KMS-11 (cell line): Measurements from ENCODE around the gene LRRC56.
"Not testable (repeated sequence)": the region's sequence is repeated elsewhere in the genome, so short reads cannot be mapped to it uniquely, and the experiment has no call there.

ENCODE experiments used
- H2AFZ ChIP-seq: fragments of 200-600 bp; sonication (generic); 2 replicates; pipeline ENCODE4 v1.6.1; 2016; ENCODE audit warnings: antibody characterized with exemption, mixed run types, low read depth
- H3K27ac ChIP-seq: fragments of 200-600 bp; sonication (generic); 2 replicates; pipeline ENCODE4 v1.6.1; 2016; ENCODE audit warnings: mild to moderate bottlenecking, mixed run types
- H3K27me3 ChIP-seq: fragments of 200-600 bp; sonication (generic); 2 replicates; pipeline ENCODE4 v1.6.1; 2017; ENCODE audit warnings: mild to moderate bottlenecking, low read depth, mixed run types, moderate library complexity; ENCODE audit not compliant: insufficient read depth
- H3K36me3 ChIP-seq: fragments of 200-600 bp; sonication (generic); 2 replicates; pipeline ENCODE4 v1.6.1; 2017; ENCODE audit warnings: mild to moderate bottlenecking, mixed run types; ENCODE audit not compliant: insufficient read depth
- H3K4me1 ChIP-seq: fragments of 200-600 bp; sonication (generic); 2 replicates; pipeline ENCODE4 v1.6.1; 2016; ENCODE audit warnings: mild to moderate bottlenecking, low read depth, mixed run types; ENCODE audit not compliant: poor library complexity, severe bottlenecking
- H3K4me2 ChIP-seq: fragments of 200-600 bp; sonication (generic); 2 replicates; pipeline ENCODE4 v1.7.0; 2016; ENCODE audit warnings: mild to moderate bottlenecking, mixed run types
- H3K4me3 ChIP-seq: fragments of 200-600 bp; sonication (generic); IDR thresholded peaks from 2 replicates; pipeline ENCODE4 v1.6.1; 2017; ENCODE audit warnings: low read depth, low read length, mixed read lengths; ENCODE audit not compliant: insufficient read depth
- H3K79me2 ChIP-seq: fragments of 200-600 bp; sonication (generic); 2 replicates; pipeline ENCODE4 v1.6.1; 2016; ENCODE audit warnings: low read depth, mixed run types; ENCODE audit not compliant: insufficient read depth
- H3K9ac ChIP-seq: fragments of 200-600 bp; sonication (generic); 2 replicates; pipeline ENCODE4 v1.6.1; 2016; ENCODE audit warnings: mild to moderate bottlenecking, mixed run types
- H4K20me1 ChIP-seq: fragments of 200-600 bp; sonication (generic); 2 replicates; pipeline ENCODE4 v1.6.1; 2016; ENCODE audit warnings: mild to moderate bottlenecking, mixed run types; ENCODE audit not compliant: insufficient read depth
- TF ChIP-seq, protein P1 (sequence below): fragments of 200-600 bp; sonication (generic); conservative IDR thresholded peaks from 2 replicates; pipeline ENCODE4 v1.6.1; 2017; ENCODE audit warnings: low read depth, mild to moderate bottlenecking, antibody characterized with exemption, low read length, moderate library complexity, mixed read lengths

The LRRC56 gene

DNA sequence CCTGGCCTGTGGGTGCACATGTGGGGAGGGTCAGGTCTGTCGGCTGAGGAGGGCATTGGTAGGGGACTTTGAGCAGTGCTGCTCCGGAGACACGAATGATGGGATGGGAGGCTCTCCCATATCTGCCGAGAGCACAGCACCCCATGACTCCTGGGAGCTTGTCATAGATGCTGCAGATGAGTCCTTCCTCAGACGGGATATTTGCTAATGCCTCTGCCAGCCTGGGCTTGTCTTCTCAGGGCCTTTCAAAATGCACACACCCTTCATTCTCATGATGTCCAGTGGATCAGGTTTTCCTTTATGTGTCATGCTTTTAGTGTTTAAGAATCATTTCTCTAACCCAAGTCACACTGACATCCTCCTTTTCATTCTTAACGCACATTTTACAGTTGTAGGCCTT, 22.2 kb upstream of the LRRC56 start:
- TF ChIP-seq, protein P1, sequence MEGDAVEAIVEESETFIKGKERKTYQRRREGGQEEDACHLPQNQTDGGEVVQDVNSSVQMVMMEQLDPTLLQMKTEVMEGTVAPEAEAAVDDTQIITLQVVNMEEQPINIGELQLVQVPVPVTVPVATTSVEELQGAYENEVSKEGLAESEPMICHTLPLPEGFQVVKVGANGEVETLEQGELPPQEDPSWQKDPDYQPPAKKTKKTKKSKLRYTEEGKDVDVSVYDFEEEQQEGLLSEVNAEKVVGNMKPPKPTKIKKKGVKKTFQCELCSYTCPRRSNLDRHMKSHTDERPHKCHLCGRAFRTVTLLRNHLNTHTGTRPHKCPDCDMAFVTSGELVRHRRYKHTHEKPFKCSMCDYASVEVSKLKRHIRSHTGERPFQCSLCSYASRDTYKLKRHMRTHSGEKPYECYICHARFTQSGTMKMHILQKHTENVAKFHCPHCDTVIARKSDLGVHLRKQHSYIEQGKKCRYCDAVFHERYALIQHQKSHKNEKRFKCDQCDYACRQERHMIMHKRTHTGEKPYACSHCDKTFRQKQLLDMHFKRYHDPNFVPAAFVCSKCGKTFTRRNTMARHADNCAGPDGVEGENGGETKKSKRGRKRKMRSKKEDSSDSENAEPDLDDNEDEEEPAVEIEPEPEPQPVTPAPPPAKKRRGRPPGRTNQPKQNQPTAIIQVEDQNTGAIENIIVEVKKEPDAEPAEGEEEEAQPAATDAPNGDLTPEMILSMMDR, result no peak

DNA sequence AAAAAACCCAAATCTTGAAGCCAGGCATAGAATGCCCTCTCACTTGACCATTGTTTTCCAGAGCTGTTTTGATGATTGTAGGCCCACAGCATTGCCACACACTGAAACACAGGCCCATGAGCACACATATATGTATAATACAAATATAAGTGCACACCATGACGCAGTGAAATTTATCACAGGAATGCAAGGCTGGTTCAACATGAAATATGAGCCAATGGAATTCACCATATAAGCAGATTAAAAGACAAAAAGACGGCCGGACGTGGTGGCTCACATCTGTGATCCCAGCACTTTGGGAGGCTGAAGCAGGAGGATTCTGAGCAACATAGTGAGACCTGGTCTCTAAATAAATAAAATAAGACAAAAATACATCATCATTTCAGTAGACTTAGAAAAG, 20.9 kb upstream of the LRRC56 start:
- no peak overlapping the region for H3K9ac ChIP-seq
- H3K4me2 ChIP-seq, result no peak overlapping the region
- no peak overlapping the region for H3K27ac ChIP-seq
- no peak overlapping the region for H3K4me3 ChIP-seq
- H3K27me3 ChIP-seq, result no peaks in the 10 kb centered on the region
- no peaks in the 10 kb centered on the region for H3K36me3 ChIP-seq
- no peaks in the 10 kb centered on the region for H3K79me2 ChIP-seq
- H3K4me1 ChIP-seq, result no peaks in the 10 kb centered on the region
- H2AFZ ChIP-seq, result no peak overlapping the region
- H4K20me1 ChIP-seq, result no peaks in the 10 kb centered on the region
- TF ChIP-seq, protein P1, result no peak

More for the DNA sequence above, 22.2 kb upstream of the LRRC56 start:
- Histone ChIP-seq H2AFZ (no peak overlapping the region), H3K27ac (no peak overlapping the region), H3K4me1 (no peaks in the 10 kb centered on the region), H3K79me2 (no peaks in the 10 kb centered on the region), H3K4me2 (no peak overlapping the region), H3K36me3 (no peaks in the 10 kb centered on the region), H3K27me3 (no peaks in the 10 kb centered on the region), H3K9ac (no peak overlapping the region), H4K20me1 (no peaks in the 10 kb centered on the region), H3K4me3 (no peak overlapping the region)

DNA sequence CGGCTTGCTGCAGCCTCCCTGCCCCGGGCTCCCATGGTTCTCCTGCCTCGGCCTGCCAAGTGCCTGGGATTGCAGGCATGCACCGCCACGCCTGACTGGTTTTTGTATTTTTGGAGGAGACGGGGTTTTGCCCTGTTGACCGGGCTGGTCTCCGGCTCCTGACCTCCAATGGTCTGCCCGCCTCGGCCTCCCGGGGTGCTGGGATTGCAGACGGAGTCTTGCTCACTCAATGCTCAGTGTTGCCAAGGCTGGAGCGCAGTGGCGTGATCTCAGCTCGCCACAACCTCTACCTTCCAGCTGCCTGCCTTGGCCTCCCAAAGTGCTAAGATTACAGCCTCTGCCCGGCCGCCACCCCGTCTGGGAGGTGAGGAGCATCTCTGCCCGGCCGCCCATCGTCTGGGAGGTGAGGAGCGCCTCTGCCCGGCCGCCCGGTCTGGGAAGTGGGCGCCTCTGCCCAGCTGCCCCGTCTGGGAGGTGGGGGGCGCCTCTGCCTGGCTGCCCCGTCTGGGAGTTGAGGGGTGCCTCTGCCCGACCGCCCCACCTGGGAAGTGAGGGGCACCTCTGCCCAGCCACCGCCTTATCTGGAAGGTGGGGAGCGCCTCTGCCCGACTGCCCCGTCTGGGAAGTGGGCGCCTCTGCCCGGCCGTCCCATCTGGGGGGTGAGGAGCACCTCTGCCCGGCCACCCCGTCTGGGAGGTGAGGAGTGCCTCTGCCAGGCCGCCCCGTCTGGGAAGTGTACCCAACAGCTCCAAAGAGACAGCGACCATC, 20.2 kb upstream of the LRRC56 start:
- not testable (repeated sequence) for H3K27me3 ChIP-seq, H2AFZ ChIP-seq, H3K27ac ChIP-seq, H3K4me1 ChIP-seq, H3K79me2 ChIP-seq, H4K20me1 ChIP-seq, H3K4me2 ChIP-seq, H3K36me3 ChIP-seq, H3K9ac ChIP-seq, H3K4me3 ChIP-seq

DNA sequence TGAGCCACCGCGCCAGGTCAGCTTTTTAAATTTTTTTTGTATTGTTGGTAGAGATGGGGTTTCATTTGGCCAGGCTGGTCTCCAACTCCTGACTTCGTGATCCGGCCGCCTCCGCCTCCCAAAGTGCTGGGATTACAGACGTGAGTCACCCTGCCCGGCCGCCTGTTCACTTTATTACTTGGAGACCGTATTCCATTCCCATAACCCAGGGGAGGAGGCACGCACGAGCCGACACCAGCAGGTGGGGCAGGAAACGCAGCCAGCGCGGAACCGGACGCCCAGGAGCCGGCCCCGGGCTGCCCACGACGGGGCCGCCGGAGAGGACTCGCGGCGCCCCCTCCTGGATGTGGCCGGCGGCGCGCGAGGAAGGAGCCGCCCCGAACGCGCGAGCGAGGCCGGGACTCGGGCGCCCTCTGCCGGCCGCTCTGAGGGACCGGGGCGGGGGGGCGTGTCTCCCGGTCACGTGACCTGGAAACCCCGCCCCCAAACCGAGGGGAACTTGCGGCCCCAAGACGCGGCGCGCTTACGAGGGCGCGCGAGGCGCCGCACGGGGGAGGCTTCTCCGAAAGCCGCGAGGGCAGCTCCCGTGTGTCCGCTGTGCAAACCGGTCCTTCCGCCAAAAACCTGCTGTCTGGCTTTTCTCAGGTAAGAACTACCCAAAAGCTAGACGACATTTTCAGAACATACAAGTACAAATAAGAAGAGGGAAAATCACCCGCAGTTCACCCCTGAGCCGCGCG, 18.7 kb upstream of the LRRC56 start:
- H3K36me3 ChIP-seq, result no peaks in the 10 kb centered on the region
- H3K79me2 ChIP-seq, result no peaks in the 10 kb centered on the region
- H3K9ac ChIP-seq, result no peak overlapping the region
- H4K20me1 ChIP-seq, result no peaks in the 10 kb centered on the region
- H3K4me3 ChIP-seq, result no peak overlapping the region
- H3K4me2 ChIP-seq, result no peak overlapping the region
- H3K4me1 ChIP-seq, result no peaks in the 10 kb centered on the region
- no peaks in the 10 kb centered on the region for H3K27me3 ChIP-seq
- no peak overlapping the region for H2AFZ ChIP-seq
- H3K27ac ChIP-seq, result no peak overlapping the region
- TF ChIP-seq, protein P1, result no peak; the same call in 1 of the 2 replicates
